ENCODE measurements around the gene MAGI3. TPM values are rescaled to one million over a fixed set of nuclear protein-coding genes. Genes with fewer than 3 reads are reported as not detected.
"Not testable (repeated sequence)": the region's sequence is repeated elsewhere in the genome, so short reads cannot be mapped to it uniquely, and the experiment has no call there.

The MAGI3 gene
- total RNA-seq, 2 experiments from 2014 or later = 4.7 to 7.8 TPM

- no peaks in the 10 kb centered on the region for H4K20me1 ChIP-seq (ENCODE audit: insufficient read depth, low read length)
- peaks cover 4% of the 10 kb centered on the region; the same call in 1 of the 2 replicates for H3K9me3 ChIP-seq (ENCODE audit: low read length)
- no peak overlapping the region for H3K4me3 ChIP-seq (ENCODE audit: low read depth, low read length, poor library complexity, severe bottlenecking)
- TF ChIP-seq CTCF (conservative IDR thresholded peaks at IDR 0.05; ENCODE audit: low read length) (no peak), EZH2phosphoT487 (IDR thresholded peaks at IDR 0.05; ENCODE audit: borderline replicate concordance, low read depth, low read length) (no peak)
- DNase-seq (ENCODE audit: low spot score) = no peak
- H3K4me1 ChIP-seq (ENCODE audit: insufficient read depth, low read length, poor library complexity, severe bottlenecking) = no peaks in the 10 kb centered on the region
- no peaks in the 10 kb centered on the region for H3K36me3 ChIP-seq (ENCODE audit: insufficient read depth, low read length)
- H2AFZ ChIP-seq (ENCODE audit: low read length) = no peak overlapping the region
- H3K4me2 ChIP-seq (ENCODE audit: low read length) = no peak overlapping the region
- CTCF ChIA-PET (ENCODE audit: unreplicated experiment) = no interaction called here
- 0 out of 2 replicates have a peak, but pooled peaks cover 6% of the 10 kb centered on the region for H3K9me2 ChIP-seq (ENCODE audit: insufficient read depth, low read length)
- no peaks in the 10 kb centered on the region for H3K79me2 ChIP-seq (ENCODE audit: insufficient read depth, low read depth, low read length)
- POLR2A ChIA-PET = interaction anchor here (0.9 kb wide), 1 partner anchor 10 kb away, joined by 3 read pairs; no protein-coding TSS in a partner anchor
- BruUV-seq (replicated peaks) = no TSS peak
- intact Hi-C loops (cut with micrococcal nuclease; ENCODE audit: unreplicated experiment) = no loop called here
- H3K27ac ChIP-seq (ENCODE audit: low read depth, low read length, poor library complexity, severe bottlenecking) = no peak overlapping the region
Measured at GRCh38 chr1:113479713-113480676, 89.7 kb downstream of the MAGI3 start.

- H3K4me2 ChIP-seq (ENCODE audit: low read length); H3K9me2 ChIP-seq (ENCODE audit: insufficient read depth, low read length); BruUV-seq (replicated peaks); intact Hi-C loops (cut with micrococcal nuclease; ENCODE audit: unreplicated experiment); H3K36me3 ChIP-seq (ENCODE audit: insufficient read depth, low read length); H2AFZ ChIP-seq (ENCODE audit: low read length); H3K79me2 ChIP-seq (ENCODE audit: insufficient read depth, low read depth, low read length); H4K20me1 ChIP-seq (ENCODE audit: insufficient read depth, low read length); H3K4me1 ChIP-seq (ENCODE audit: insufficient read depth, low read length, poor library complexity, severe bottlenecking); H3K27ac ChIP-seq (ENCODE audit: low read depth, low read length, poor library complexity, severe bottlenecking); H3K9me3 ChIP-seq (ENCODE audit: low read length); CTCF ChIA-PET (ENCODE audit: unreplicated experiment); H3K4me3 ChIP-seq (ENCODE audit: low read depth, low read length, poor library complexity, severe bottlenecking); DNase-seq (ENCODE audit: low spot score); POLR2A ChIA-PET: not testable (repeated sequence)
Measured at GRCh38 chr1:113485131-113485530, 94.8 kb downstream of the MAGI3 start.

GRCh38 chr1:113488576-113489177 lies 98.4 kb downstream of the MAGI3 start:
- H3K4me1 ChIP-seq (ENCODE audit: insufficient read depth, low read length, poor library complexity, severe bottlenecking) = no peaks in the 10 kb centered on the region
- DNase-seq (ENCODE audit: low spot score) = no peak
- TF ChIP-seq CTCF (conservative IDR thresholded peaks at IDR 0.05; ENCODE audit: low read length) (no peak), EZH2phosphoT487 (IDR thresholded peaks at IDR 0.05; ENCODE audit: borderline replicate concordance, low read depth, low read length) (no peak)
- no peaks in the 10 kb centered on the region for H3K36me3 ChIP-seq (ENCODE audit: insufficient read depth, low read length)
- no peak overlapping the region for H3K4me3 ChIP-seq (ENCODE audit: low read depth, low read length, poor library complexity, severe bottlenecking)
- no peaks in the 10 kb centered on the region for H3K79me2 ChIP-seq (ENCODE audit: insufficient read depth, low read depth, low read length)
- H3K27ac ChIP-seq (ENCODE audit: low read depth, low read length, poor library complexity, severe bottlenecking) = no peak overlapping the region
- CTCF ChIA-PET (ENCODE audit: unreplicated experiment) = no interaction called here
- POLR2A ChIA-PET = no interaction called here
- intact Hi-C loops (cut with micrococcal nuclease; ENCODE audit: unreplicated experiment) = no loop called here
- H3K9me3 ChIP-seq (ENCODE audit: low read length) = no peaks in the 10 kb centered on the region
- no peak overlapping the region for H2AFZ ChIP-seq (ENCODE audit: low read length)
- BruUV-seq (replicated peaks) = no TSS peak
- H3K4me2 ChIP-seq (ENCODE audit: low read length) = no peak overlapping the region
- H3K9me2 ChIP-seq (ENCODE audit: insufficient read depth, low read length) = no peaks in the 10 kb centered on the region
- no peaks in the 10 kb centered on the region for H4K20me1 ChIP-seq (ENCODE audit: insufficient read depth, low read length)

Measured in OCI-LY7 (cell line).